GM19397 (cell line): ENCODE measurements around the gene PRRC2B.

ENCODE experiments used
- ATAC-seq: cut with Tn5 transposase; IDR thresholded peaks from one replicate; pipeline ENCODE4 v1.9.1; 2021; ENCODE audit warnings: mild to moderate bottlenecking, moderate library complexity; ENCODE audit not compliant: unreplicated experiment

Gene PRRC2B

GRCh38 chr9:131407717-131408195 lies 13.9 kb downstream of the PRRC2B start:
- ATAC-seq, result no peak

GRCh38 chr9:131409458-131409992 lies 15.6 kb downstream of the PRRC2B start:
- no peak for ATAC-seq

- no peak for ATAC-seq
Measured at GRCh38 chr9:131410044-131410491, 16.2 kb downstream of the PRRC2B start.

- no peak for ATAC-seq
Measured at GRCh38 chr9:131411719-131412681, 18.1 kb downstream of the PRRC2B start.

GRCh38 chr9:131416509-131416908 lies 22.6 kb downstream of the PRRC2B start:
- ATAC-seq, result no peak

- ATAC-seq, result no peak
Measured at GRCh38 chr9:131417264-131418142, 23.6 kb downstream of the PRRC2B start.

GRCh38 chr9:131418143-131419025 lies 24.5 kb downstream of the PRRC2B start:
- no peak for ATAC-seq

- no peak for ATAC-seq
Measured at GRCh38 chr9:131419026-131419614, 25.2 kb downstream of the PRRC2B start.

GRCh38 chr9:131419716-131420115 lies 25.8 kb downstream of the PRRC2B start:
- no peak for ATAC-seq

- ATAC-seq, result no peak
Measured at GRCh38 chr9:131420980-131421624, 27.2 kb downstream of the PRRC2B start.

- ATAC-seq, result no peak
Measured at GRCh38 chr9:131421691-131422090, 27.8 kb downstream of the PRRC2B start.

- ATAC-seq, result no peak
Measured at GRCh38 chr9:131422241-131422792, 28.4 kb downstream of the PRRC2B start.

- no peak for ATAC-seq
Measured at GRCh38 chr9:131423171-131423581, 29.3 kb downstream of the PRRC2B start.

- ATAC-seq, result no peak
Measured at GRCh38 chr9:131426545-131426944, 32.7 kb downstream of the PRRC2B start.

- no peak for ATAC-seq
Measured at GRCh38 chr9:131429121-131430012, 35.5 kb downstream of the PRRC2B start.

GRCh38 chr9:131432050-131432449 lies 38.2 kb downstream of the PRRC2B start:
- ATAC-seq, result no peak

GRCh38 chr9:131432597-131433301 lies 38.9 kb downstream of the PRRC2B start:
- ATAC-seq, result no peak
